ENCODE results near the gene CKS2. TPM values are rescaled to one million over a fixed set of nuclear protein-coding genes. Genes with fewer than 3 reads are reported as not detected.

Gene CKS2
- polyA plus RNA-seq, 1 donor (not counting 4 experiments of a cell fraction or from before 2014, with no cell fraction given): 291 TPM

- no peak overlapping the region for H2AFZ ChIP-seq (ENCODE audit: control insufficient read depth, low read length)
- DNase-seq (ENCODE audit: low read depth, low spot score) (no peak), FAIRE-seq (no peak)
- H3K27ac ChIP-seq (ENCODE audit: control insufficient read depth, insufficient read depth, low read length): no peak overlapping the region
- peaks cover 0 to 6% of the 10 kb centered on the region in 2 experiments for H3K36me3 ChIP-seq (ENCODE audit: control insufficient read depth in 2 of 2, extremely low read depth in 1 of 2, insufficient read depth in 2 of 2, low read length in 2 of 2)
- H3K9me3 ChIP-seq (ENCODE audit: control insufficient read depth, low read depth, low read length): no peaks in the 10 kb centered on the region
- no peaks in the 10 kb centered on the region for H3K79me2 ChIP-seq (ENCODE audit: control insufficient read depth, insufficient read depth, low read length)
- H3K4me1 ChIP-seq (ENCODE audit: control insufficient read depth, extremely low read depth, insufficient read depth, low read length): peaks cover 4% of the 10 kb centered on the region
- H3K4me3 ChIP-seq (ENCODE audit: control insufficient read depth in 2 of 3, extremely low read depth in 1 of 3, insufficient read depth in 2 of 3, low read depth in 1 of 3, low read length in 3 of 3): no peak overlapping the region
- dilution Hi-C loops (cut with MboI; ENCODE audit: extremely low pct_ligation_motif_present, low sequenced_read_pairs): no loop called here
- no peaks in the 10 kb centered on the region for H4K20me1 ChIP-seq (ENCODE audit: control insufficient read depth, extremely low read depth, insufficient read depth, low read length)
- no peak overlapping the region for H3K4me2 ChIP-seq (ENCODE audit: control insufficient read depth, extremely low read depth, insufficient read depth, low read depth, low read length)
- no peaks in the 10 kb centered on the region for H3K9me1 ChIP-seq (ENCODE audit: control insufficient read depth, extremely low read depth, insufficient read depth, low read length)
- TF ChIP-seq EZH2 (IDR thresholded peaks at IDR 0.05; ENCODE audit: low read length): no peak
- TF ChIP-seq CTCF (optimal IDR thresholded peaks at IDR 0.05 in 1 of 3, IDR thresholded peaks at IDR 0.05 in 1 of 3, conservative IDR thresholded peaks at IDR 0.05 in 1 of 3; ENCODE audit: extremely low read depth in 1 of 3, insufficient read depth in 2 of 3, low read length in 3 of 3): no peak
- no peaks in the 10 kb centered on the region for H3K27me3 ChIP-seq (ENCODE audit: control insufficient read depth, extremely low read depth, insufficient read depth, low read length)
- H3K9ac ChIP-seq (ENCODE audit: control insufficient read depth, extremely low read depth, insufficient read depth, low read length): no peak overlapping the region
These were observed 5.1 kb upstream of the CKS2 start for GRCh38 chr9:89305868-89306267.

- Histone ChIP-seq H3K4me3 (ENCODE audit: control insufficient read depth in 2 of 3, extremely low read depth in 1 of 3, insufficient read depth in 2 of 3, low read depth in 1 of 3, low read length in 3 of 3) (no peak overlapping the region), H3K27ac (ENCODE audit: control insufficient read depth, insufficient read depth, low read length) (peak overlapping the region; percentile 89), H3K9me1 (ENCODE audit: control insufficient read depth, extremely low read depth, insufficient read depth, low read length) (no peaks in the 10 kb centered on the region), H4K20me1 (ENCODE audit: control insufficient read depth, extremely low read depth, insufficient read depth, low read length) (peaks cover 10% of the 10 kb centered on the region), H3K79me2 (ENCODE audit: control insufficient read depth, insufficient read depth, low read length) (peaks cover 32% of the 10 kb centered on the region), H3K36me3 (ENCODE audit: control insufficient read depth in 2 of 2, extremely low read depth in 1 of 2, insufficient read depth in 2 of 2, low read length in 2 of 2) (peaks cover 0 to 9% of the 10 kb centered on the region in 2 experiments), H3K9ac (ENCODE audit: control insufficient read depth, extremely low read depth, insufficient read depth, low read length) (no peak overlapping the region), H3K4me1 (ENCODE audit: control insufficient read depth, extremely low read depth, insufficient read depth, low read length) (peaks cover 13% of the 10 kb centered on the region), H3K27me3 (ENCODE audit: control insufficient read depth, extremely low read depth, insufficient read depth, low read length) (no peaks in the 10 kb centered on the region), H3K4me2 (ENCODE audit: control insufficient read depth, extremely low read depth, insufficient read depth, low read depth, low read length) (peak overlapping the region; percentile 78), H3K9me3 (ENCODE audit: control insufficient read depth, low read depth, low read length) (no peaks in the 10 kb centered on the region), H2AFZ (ENCODE audit: control insufficient read depth, low read length) (no peak overlapping the region)
- dilution Hi-C loops (cut with MboI; ENCODE audit: extremely low pct_ligation_motif_present, low sequenced_read_pairs): no loop called here
- DNase-seq (ENCODE audit: low read depth, low spot score): no peak
- no peak for FAIRE-seq
- no peak for TF ChIP-seq EZH2 (IDR thresholded peaks at IDR 0.05; ENCODE audit: low read length)
- no peak for TF ChIP-seq CTCF (optimal IDR thresholded peaks at IDR 0.05 in 1 of 3, IDR thresholded peaks at IDR 0.05 in 1 of 3, conservative IDR thresholded peaks at IDR 0.05 in 1 of 3; ENCODE audit: extremely low read depth in 1 of 3, insufficient read depth in 2 of 3, low read length in 3 of 3)
These were observed 1.8 kb upstream of the CKS2 start for GRCh38 chr9:89309166-89309565.
